Urinary bladder (tissue), 4 donors: Measurements from ENCODE around the gene CPS1. TPM values are rescaled to one million over a fixed set of nuclear protein-coding genes. Genes with fewer than 3 reads are reported as not detected.

ENCODE experiments used
- DNase-seq: peaks from one replicate; pipeline ENCODE4 v3.0.0-alpha.2; 2015; ENCODE audit errors: extremely low spot score
- H3K27ac ChIP-seq: one replicate; pipeline ENCODE4 v1.5.1; 2013; ENCODE audit warnings: low read depth, mild to moderate bottlenecking, moderate library complexity
- H3K36me3 ChIP-seq: one replicate; pipeline ENCODE4 v1.6.1; 2013; ENCODE audit warnings: mild to moderate bottlenecking, moderate library complexity; ENCODE audit not compliant: insufficient read depth
- H3K4me1 ChIP-seq: one replicate; pipeline ENCODE4 v1.6.1; 2013; ENCODE audit warnings: mild to moderate bottlenecking, moderate library complexity; ENCODE audit not compliant: insufficient read depth
- H3K4me3 ChIP-seq: one replicate; pipeline ENCODE4 v1.5.1; 2013; ENCODE audit warnings: low read depth, low read length
- WGBS: extraction: QIAGEN DNeasy Blood & Tissue Kit; methylation state at CpG from one replicate; pipeline ENCODE4 v1.1.7; 2013; 5-methylcytosine and 5-hydroxymethylcytosine counted together
- polyA plus RNA-seq: library from polyadenylated mRNA; stranded (reverse); fragments of 200-250 nt; gene quantifications from one replicate; pipeline ENCODE4 v1.2.3, GENCODE V29; 2013
- total RNA-seq: library from RNA; depleted of rRNA; stranded (reverse); fragments of >200 nt; gene quantifications from one replicate; pipeline ENCODE4 v1.2.3, GENCODE V29; 2014
- donor health status: healthy with polysubstance abuse.
- donor health status: healthy.

CPS1 gene
- total and polyA plus RNA-seq, 2 donors, result 0.98 to 1.3 TPM

GRCh38 chr2:210557721-210558120 lies 1.3 kb downstream of the CPS1 start:
- no peak for DNase-seq
- no peak overlapping the region for H3K27ac ChIP-seq
- H3K36me3 ChIP-seq, result no peaks in the 10 kb centered on the region
- H3K4me3 ChIP-seq, result no peak overlapping the region
- no peaks in the 10 kb centered on the region for H3K4me1 ChIP-seq

DNA sequence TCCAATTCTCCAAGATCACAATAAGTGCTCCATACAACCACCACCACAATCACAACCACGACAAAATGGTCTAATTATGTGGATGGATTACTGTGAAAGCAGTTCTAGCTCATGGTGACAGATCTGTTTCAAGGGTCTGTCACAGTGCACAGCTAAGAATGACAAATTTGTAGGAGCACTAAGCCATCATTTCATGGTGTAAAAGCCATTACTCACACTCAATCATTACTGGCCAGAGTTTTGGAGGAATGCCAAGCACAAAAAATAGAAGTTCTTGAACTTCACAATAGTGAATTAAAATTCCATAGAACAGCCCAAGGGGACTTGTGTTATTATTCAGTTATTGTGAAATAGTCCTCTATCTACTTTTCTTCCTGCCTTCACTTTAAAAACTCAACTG lies 2.3 kb downstream of the CPS1 start:
- no peak for DNase-seq
- no peak overlapping the region for H3K4me3 ChIP-seq
- no peaks in the 10 kb centered on the region for H3K36me3 ChIP-seq
- H3K4me1 ChIP-seq, result no peaks in the 10 kb centered on the region
- no peak overlapping the region for H3K27ac ChIP-seq
- 51% methylated on average over 1 of the region's 1 CpG for WGBS

- WGBS, result 84% methylated on average over 6 of the region's 6 CpGs
- DNase-seq, result no peak
- Histone ChIP-seq H3K4me1 (no peaks in the 10 kb centered on the region), H3K36me3 (no peaks in the 10 kb centered on the region), H3K27ac (no peak overlapping the region), H3K4me3 (no peak overlapping the region)
Observed at GRCh38 chr2:210559182-210559581, 2.8 kb downstream of the CPS1 start.

DNA sequence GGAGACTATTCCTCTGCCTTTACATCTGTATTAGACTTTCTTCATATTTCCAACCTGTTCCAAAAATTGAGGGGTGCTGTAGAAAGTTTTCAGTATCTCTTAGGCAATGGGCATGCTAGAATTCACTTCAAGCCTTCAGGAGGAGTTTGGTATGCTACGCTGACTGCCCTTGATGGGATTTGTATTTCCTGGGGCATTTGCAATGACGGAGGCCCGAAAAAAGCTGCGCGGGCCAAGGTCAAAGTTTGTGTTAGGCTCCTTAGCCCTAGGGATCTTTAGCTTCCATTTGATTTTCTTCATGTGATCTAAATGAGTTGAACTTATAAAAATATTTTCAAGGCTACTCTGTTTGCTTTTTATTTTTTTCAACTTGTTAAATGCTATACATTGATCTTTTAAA lies 5.1 kb downstream of the CPS1 start:
- 92% methylated on average over 5 of the region's 5 CpGs for WGBS
- Histone ChIP-seq H3K4me1 (no peaks in the 10 kb centered on the region), H3K4me3 (no peak overlapping the region), H3K36me3 (no peaks in the 10 kb centered on the region), H3K27ac (no peak overlapping the region)
- no peak for DNase-seq

GRCh38 chr2:210562091-210562490 lies 5.7 kb downstream of the CPS1 start:
- no peak for DNase-seq
- Histone ChIP-seq H3K4me1 (no peaks in the 10 kb centered on the region), H3K4me3 (no peak overlapping the region), H3K36me3 (no peaks in the 10 kb centered on the region), H3K27ac (no peak overlapping the region)
- WGBS, result 58% methylated on average over 1 of the region's 1 CpG

GRCh38 chr2:210562502-210563080 lies 6.2 kb downstream of the CPS1 start:
- 74% methylated on average over 4 of the region's 4 CpGs for WGBS
- DNase-seq, result no peak

DNA sequence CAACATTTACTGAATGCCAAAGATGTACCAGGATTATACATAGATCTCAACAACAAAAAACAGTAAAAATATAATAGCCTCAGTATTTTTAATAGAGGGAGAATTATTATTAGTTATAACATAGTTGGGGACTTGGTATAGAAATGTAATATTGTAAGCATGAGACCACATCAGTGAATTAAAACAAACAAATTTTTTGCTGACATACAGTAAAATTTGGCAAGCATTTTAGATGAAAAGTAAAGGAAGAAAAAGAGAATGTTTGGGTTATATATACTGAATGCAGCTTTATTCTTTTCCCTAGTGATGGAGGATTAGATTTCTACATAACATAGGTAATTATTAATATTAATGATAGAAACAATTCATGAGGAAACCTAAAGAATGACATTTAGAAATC lies 10.9 kb downstream of the CPS1 start:
- DNase-seq, result no peak
- no peaks in the 10 kb centered on the region for H3K4me1 ChIP-seq

More at GRCh38 chr2:210562502-210563080, 6.2 kb downstream of the CPS1 start:
- H3K4me1 ChIP-seq, result no peaks in the 10 kb centered on the region
- H3K36me3 ChIP-seq, result no peaks in the 10 kb centered on the region
- H3K27ac ChIP-seq, result no peak overlapping the region
- no peak overlapping the region for H3K4me3 ChIP-seq

DNA sequence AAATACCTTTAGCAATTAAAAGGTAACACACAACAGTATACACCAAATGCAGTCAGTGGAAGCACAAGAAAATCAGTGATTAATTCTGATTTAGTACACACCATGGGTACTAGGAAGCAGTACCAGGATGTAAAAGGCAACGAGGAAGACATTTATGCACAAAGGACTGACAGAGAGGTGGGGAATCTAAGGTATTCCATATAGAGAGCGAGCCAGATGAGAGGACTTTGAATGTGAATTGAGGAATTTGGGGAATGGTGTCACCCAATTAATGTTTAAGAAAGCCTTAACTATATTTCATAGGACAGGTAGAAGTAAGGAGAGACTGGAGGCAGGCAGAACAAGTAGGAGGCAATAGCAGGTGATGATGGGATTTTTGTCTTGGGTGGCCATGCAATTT lies 11.7 kb downstream of the CPS1 start:
- 59% methylated on average over 2 of the region's 2 CpGs for WGBS
- Histone ChIP-seq H3K4me1 (no peaks in the 10 kb centered on the region), H3K36me3 (no peaks in the 10 kb centered on the region), H3K4me3 (no peak overlapping the region), H3K27ac (no peak overlapping the region)
- no peak for DNase-seq

More for the DNA sequence above, 10.9 kb downstream of the CPS1 start:
- Histone ChIP-seq H3K4me3 (no peak overlapping the region), H3K27ac (no peak overlapping the region), H3K36me3 (no peaks in the 10 kb centered on the region)

DNA sequence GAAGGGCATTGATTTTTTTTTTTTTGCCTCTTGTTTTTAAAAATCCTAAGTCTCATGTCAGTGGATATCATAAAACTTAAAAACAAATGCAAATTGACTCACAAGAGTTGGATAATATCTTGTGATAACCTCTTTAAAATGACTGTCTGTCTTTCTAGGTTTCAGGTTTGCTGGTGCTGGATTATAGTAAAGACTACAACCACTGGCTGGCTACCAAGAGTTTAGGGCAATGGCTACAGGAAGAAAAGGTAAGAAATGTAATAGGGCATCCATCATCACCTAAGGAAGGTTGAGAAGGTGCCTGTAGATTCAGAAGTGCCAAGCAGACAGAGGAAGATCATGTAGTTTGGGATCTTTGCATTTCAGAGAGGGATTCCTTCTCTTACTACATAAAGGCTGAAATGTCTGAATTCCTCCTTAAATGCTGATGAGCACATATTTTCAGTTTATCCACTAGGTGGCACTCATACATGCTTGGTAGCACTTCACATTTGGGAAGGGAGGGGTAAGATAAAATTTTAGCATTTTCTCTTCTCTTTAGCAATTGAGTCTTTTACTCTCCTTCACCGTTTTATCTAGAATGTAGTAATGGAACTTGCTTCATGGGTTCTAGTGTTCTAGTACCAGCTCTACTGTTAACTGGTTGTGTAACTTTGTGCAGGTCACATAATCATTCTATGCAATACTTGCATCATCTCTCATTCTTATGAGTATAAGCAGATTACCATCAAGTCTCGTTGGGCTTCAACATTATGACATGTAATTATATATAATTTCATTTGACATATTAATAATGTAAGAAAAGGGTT lies 21.1 kb downstream of the CPS1 start:
- H3K27ac ChIP-seq, result no peak overlapping the region
- H3K4me1 ChIP-seq, result no peaks in the 10 kb centered on the region
- H3K36me3 ChIP-seq, result no peaks in the 10 kb centered on the region
- no peak for DNase-seq
- whole genome bisulfite sequencing, result 26% methylated on average over 2 of the region's 2 CpGs
- no peak overlapping the region for H3K4me3 ChIP-seq

- Histone ChIP-seq H3K4me3 (no peak overlapping the region), H3K27ac (no peak overlapping the region), H3K4me1 (no peaks in the 10 kb centered on the region), H3K36me3 (no peaks in the 10 kb centered on the region)
- no peak for DNase-seq
- 81% methylated on average over 2 of the region's 2 CpGs for WGBS
Observed at GRCh38 chr2:210584834-210585233, 28.4 kb downstream of the CPS1 start.

DNA sequence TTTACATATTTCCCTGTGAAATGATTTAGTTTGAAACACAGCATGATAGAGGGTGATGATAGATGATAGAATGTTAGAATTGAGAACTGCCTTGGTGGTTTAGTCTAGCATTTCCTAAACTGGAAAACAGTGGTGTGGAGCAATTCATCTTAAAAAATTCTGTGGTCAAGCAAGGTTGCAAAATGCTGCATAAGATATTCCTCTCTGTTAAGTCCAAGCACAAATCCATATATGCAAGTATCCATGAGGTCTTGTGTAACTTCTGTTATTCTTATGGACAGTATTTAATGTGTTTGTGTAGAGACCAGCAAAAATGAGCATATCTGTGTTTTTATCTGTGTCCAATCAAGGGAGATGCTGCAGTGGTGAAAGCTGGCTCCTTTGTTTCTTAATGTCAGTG lies 30.0 kb downstream of the CPS1 start:
- Histone ChIP-seq H3K4me1 (no peaks in the 10 kb centered on the region), H3K27ac (no peak overlapping the region), H3K4me3 (no peak overlapping the region), H3K36me3 (no peaks in the 10 kb centered on the region)
- DNase-seq, result no peak

DNA sequence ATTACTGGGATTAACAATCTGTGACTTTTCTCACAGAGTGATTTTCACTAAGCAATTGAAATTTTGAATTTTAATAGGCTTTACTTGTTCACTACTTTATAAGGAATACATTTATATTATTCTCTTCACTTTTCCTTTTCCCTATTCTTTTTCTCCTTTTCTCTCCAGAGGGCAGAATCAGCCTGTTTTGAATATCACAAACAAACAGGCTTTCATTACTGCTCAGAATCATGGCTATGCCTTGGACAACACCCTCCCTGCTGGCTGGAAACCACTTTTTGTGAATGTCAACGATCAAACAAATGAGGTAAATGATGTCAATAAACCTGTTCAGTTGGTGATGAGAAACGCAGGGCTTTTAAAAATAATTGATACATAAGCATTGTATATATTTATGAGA lies 35.3 kb downstream of the CPS1 start:
- H3K4me3 ChIP-seq, result no peak overlapping the region
- WGBS, result 78% methylated on average over 2 of the region's 2 CpGs
- H3K36me3 ChIP-seq, result no peaks in the 10 kb centered on the region

GRCh38 chr2:210592726-210593125 lies 36.3 kb downstream of the CPS1 start:
- no peaks in the 10 kb centered on the region for H3K4me1 ChIP-seq
- H3K4me3 ChIP-seq, result no peak overlapping the region
- DNase-seq, result no peak
- H3K27ac ChIP-seq, result no peak overlapping the region
- 64% methylated on average over 4 of the region's 4 CpGs for WGBS
- no peaks in the 10 kb centered on the region for H3K36me3 ChIP-seq

More for the DNA sequence above, 35.3 kb downstream of the CPS1 start:
- Histone ChIP-seq H3K27ac (no peak overlapping the region), H3K4me1 (no peaks in the 10 kb centered on the region)
- no peak for DNase-seq

- H3K4me1 ChIP-seq, result no peaks in the 10 kb centered on the region
- H3K36me3 ChIP-seq, result no peaks in the 10 kb centered on the region
- H3K4me3 ChIP-seq, result no peak overlapping the region
- no peak overlapping the region for H3K27ac ChIP-seq
- DNase-seq, result no peak
- 65% methylated on average over 4 of the region's 4 CpGs for WGBS
Observed at GRCh38 chr2:210593166-210593565, 36.8 kb downstream of the CPS1 start.
